CD4-positive, alpha-beta T cell treated with Interferon gamma for 1 hour (primary cell): ENCODE measurements around the gene KLF3.
A peak's percentile ranks its signal among the peaks of the same experiment; 100 is the strongest.
"Not testable (repeated sequence)": the region's sequence is repeated elsewhere in the genome, so short reads cannot be mapped to it uniquely, and the experiment has no call there.

Source experiments
- DNase-seq: peaks from one replicate; pipeline ENCODE4 v3.0.0-alpha.2; 2020

KLF3 gene

GRCh38 chr4:38663801-38664705, at the start of gene KLF3:
KLF3 (plus strand) TSS chr4:38664199; CDS start chr4:38680626, 16,427 bp downstream.
- DNase-seq = peak; percentile 95

GRCh38 chr4:38614231-38614630, 49.8 kb upstream of the KLF3 start:
- DNase-seq = no peak

GRCh38 chr4:38615847-38616246, 48.2 kb upstream of the KLF3 start:
- no peak for DNase-seq

GRCh38 chr4:38618505-38618904, 45.5 kb upstream of the KLF3 start:
- no peak for DNase-seq

- DNase-seq = no peak
Observed at GRCh38 chr4:38619316-38619715, 44.7 kb upstream of the KLF3 start.

- DNase-seq = no peak
Observed at GRCh38 chr4:38620065-38620464, 43.9 kb upstream of the KLF3 start.

GRCh38 chr4:38620527-38621027, 43.4 kb upstream of the KLF3 start:
- DNase-seq = no peak

- DNase-seq = no peak
Observed at GRCh38 chr4:38621028-38621684, 42.8 kb upstream of the KLF3 start.

GRCh38 chr4:38621831-38622230, 42.2 kb upstream of the KLF3 start:
- DNase-seq = no peak

GRCh38 chr4:38622340-38622739, 41.7 kb upstream of the KLF3 start:
- DNase-seq = not testable (repeated sequence)

GRCh38 chr4:38623260-38623659, 40.7 kb upstream of the KLF3 start:
- DNase-seq = no peak

GRCh38 chr4:38624311-38624710, 39.7 kb upstream of the KLF3 start:
- no peak for DNase-seq

GRCh38 chr4:38625508-38625907, 38.5 kb upstream of the KLF3 start:
- no peak for DNase-seq

- DNase-seq = not testable (repeated sequence)
Observed at GRCh38 chr4:38626901-38627444, 37.0 kb upstream of the KLF3 start.

GRCh38 chr4:38630519-38630918, 33.5 kb upstream of the KLF3 start:
- DNase-seq = no peak

- no peak for DNase-seq
Observed at GRCh38 chr4:38634047-38634759, 29.8 kb upstream of the KLF3 start.

- no peak for DNase-seq
Observed at GRCh38 chr4:38639242-38639641, 24.8 kb upstream of the KLF3 start.

- DNase-seq = no peak
Observed at GRCh38 chr4:38641811-38642210, 22.2 kb upstream of the KLF3 start.

- no peak for DNase-seq
Observed at GRCh38 chr4:38644201-38644600, 19.8 kb upstream of the KLF3 start.

GRCh38 chr4:38647101-38647819, 16.7 kb upstream of the KLF3 start:
- no peak for DNase-seq

- DNase-seq = no peak
Observed at GRCh38 chr4:38650133-38650532, 13.9 kb upstream of the KLF3 start.

- DNase-seq = peak; percentile 77
Observed at GRCh38 chr4:38654273-38654672, 9.7 kb upstream of the KLF3 start.
